Osteoblast (primary cell): ENCODE measurements around the gene DLG2. TPM values are rescaled to one million over a fixed set of nuclear protein-coding genes. Genes with fewer than 3 reads are reported as not detected.

Experiments
- DNase-seq: peaks from one replicate; pipeline ENCODE4 v3.0.0; 2011; ENCODE audit warnings: low spot score, mixed read lengths; ENCODE audit not compliant: insufficient read length; ENCODE audit errors: missing footprints
- H2AFZ ChIP-seq: 2 replicates; pipeline ENCODE4 v1.6.0; 2011; ENCODE audit warnings: mild to moderate bottlenecking, low read length
- H3K27ac ChIP-seq: 2 replicates; pipeline ENCODE4 v1.5.1; 2011; ENCODE audit warnings: mild to moderate bottlenecking, low read depth, low read length, moderate library complexity
- H3K27me3 ChIP-seq: 2 replicates; pipeline ENCODE4 v1.6.0; 2012; ENCODE audit warnings: mild to moderate bottlenecking, control low read depth, inconsistent platforms, low read length, moderate library complexity; ENCODE audit not compliant: insufficient read depth
- H3K36me3 ChIP-seq: 2 replicates; pipeline ENCODE4 v1.5.1; 2011; ENCODE audit warnings: mild to moderate bottlenecking, low read length, control low read depth, moderate library complexity; ENCODE audit not compliant: insufficient read depth
- H3K4me1 ChIP-seq: 2 replicates; pipeline ENCODE4 v1.5.1; 2011; ENCODE audit warnings: mild to moderate bottlenecking, low read length, control low read depth, moderate library complexity; ENCODE audit not compliant: insufficient read depth
- H3K4me2 ChIP-seq: 2 replicates; pipeline ENCODE4 v1.6.0; 2011; ENCODE audit warnings: mild to moderate bottlenecking, low read length; ENCODE audit not compliant: insufficient read depth
- H3K4me3 ChIP-seq: fragments of 200-600 bp; sonication (generic); 3 replicates; pipeline ENCODE4 v1.5.1; 2012; ENCODE audit warnings: mild to moderate bottlenecking, low read length, inconsistent platforms; ENCODE audit not compliant: insufficient read depth
- H3K79me2 ChIP-seq: 2 replicates; pipeline ENCODE4 v1.6.0; 2012; ENCODE audit warnings: mild to moderate bottlenecking, low read length, control low read depth, inconsistent platforms; ENCODE audit not compliant: insufficient read depth
- H3K9me3 ChIP-seq: 2 replicates; pipeline ENCODE4 v1.5.1; 2011; ENCODE audit warnings: low read depth, low read length, control low read depth
- H4K20me1 ChIP-seq: 2 replicates; pipeline ENCODE4 v1.6.0; 2012; ENCODE audit warnings: mild to moderate bottlenecking, low read length, control low read depth; ENCODE audit not compliant: insufficient read depth
- CTCF ChIP-seq: IDR thresholded peaks from 2 replicates; pipeline ENCODE4 v1.5.1; 2011; ENCODE audit warnings: mild to moderate bottlenecking, low read depth, low read length, moderate library complexity; ENCODE audit errors: extremely low read depth
- total RNA-seq: library from RNA; depleted of rRNA; stranded (reverse); fragments of >200 nt; gene quantifications from 2 replicates; pipeline ENCODE4 v1.2.3, GENCODE V29; 2012

Gene DLG2
- total RNA-seq, 1 donor: 3.3 TPM

- Histone ChIP-seq H3K4me1 (peaks cover 12% of the 10 kb centered on the region), H3K4me2 (peak overlapping the region; percentile 49), H3K9me3 (no peaks in the 10 kb centered on the region), H3K27ac (no peak overlapping the region), H3K4me3 (no peak overlapping the region), H3K36me3 (no peaks in the 10 kb centered on the region), H4K20me1 (no peaks in the 10 kb centered on the region), H3K27me3 (no peaks in the 10 kb centered on the region), H2AFZ (no peak overlapping the region), H3K79me2 (no peaks in the 10 kb centered on the region)
- no peak for TF ChIP-seq CTCF
- peak; percentile 23 for DNase-seq
Measured at GRCh38 chr11:83566950-83567349, 2060.2 kb downstream of the DLG2 start.

DNA sequence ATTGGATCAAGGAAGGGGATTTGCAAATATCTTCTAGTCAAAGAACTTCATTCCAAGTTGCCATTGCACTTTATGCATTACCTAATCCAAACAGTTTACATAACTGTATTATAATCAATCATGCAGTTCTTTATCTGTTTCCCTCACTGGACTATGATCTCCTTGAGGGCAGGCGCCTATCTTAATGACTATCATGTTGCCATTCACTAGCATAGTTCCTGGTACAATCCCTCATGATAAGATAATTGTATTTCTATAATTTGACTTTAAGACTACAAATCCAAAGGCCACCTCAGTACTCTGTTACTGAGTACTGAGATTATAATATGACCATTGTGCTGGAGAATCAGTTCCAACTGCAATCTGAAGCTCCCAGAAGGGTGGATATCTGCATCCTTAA is 2062.3 kb downstream of the DLG2 start:
- Histone ChIP-seq H3K9me3 (no peaks in the 10 kb centered on the region), H4K20me1 (no peaks in the 10 kb centered on the region), H3K27ac (no peak overlapping the region), H3K79me2 (no peaks in the 10 kb centered on the region), H3K4me3 (no peak overlapping the region), H3K4me1 (peaks cover 12% of the 10 kb centered on the region), H3K4me2 (no peak overlapping the region), H3K36me3 (no peaks in the 10 kb centered on the region), H2AFZ (no peak overlapping the region), H3K27me3 (no peaks in the 10 kb centered on the region)
- DNase-seq: no peak
- TF ChIP-seq CTCF: no peak

DNA sequence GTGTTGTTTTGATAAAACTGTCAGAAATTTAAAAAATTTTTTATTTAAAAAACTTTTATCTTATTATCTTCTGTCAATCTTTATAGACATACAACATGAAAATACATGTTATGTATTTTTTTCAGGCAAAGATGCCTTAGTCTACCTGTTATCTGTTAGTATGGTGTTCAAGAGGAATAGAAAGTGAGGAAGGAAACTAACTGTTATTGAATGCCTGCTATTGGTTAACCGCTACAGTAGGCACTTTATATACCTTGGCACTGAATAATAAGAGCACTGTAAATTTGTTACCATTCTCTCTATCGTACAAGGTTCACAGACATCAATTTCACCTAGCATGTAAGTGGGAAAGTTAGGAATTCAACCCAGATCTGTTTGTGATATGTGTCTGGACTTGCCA is 2068.9 kb downstream of the DLG2 start:
- no peaks in the 10 kb centered on the region for H3K79me2 ChIP-seq
- peaks cover 7% of the 10 kb centered on the region for H3K27me3 ChIP-seq

GRCh38 chr11:83557653-83558052 is 2069.5 kb downstream of the DLG2 start:
- Histone ChIP-seq H3K27ac (no peak overlapping the region), H3K79me2 (no peaks in the 10 kb centered on the region), H3K27me3 (peaks cover 7% of the 10 kb centered on the region), H4K20me1 (no peaks in the 10 kb centered on the region), H3K4me3 (no peak overlapping the region), H3K4me1 (no peaks in the 10 kb centered on the region), H3K9me3 (no peaks in the 10 kb centered on the region), H3K36me3 (no peaks in the 10 kb centered on the region), H3K4me2 (no peak overlapping the region), H2AFZ (no peak overlapping the region)
- DNase-seq: no peak
- TF ChIP-seq CTCF: no peak

More for the DNA sequence above, 2068.9 kb downstream of the DLG2 start:
- no peak for DNase-seq
- no peak overlapping the region for H3K4me2 ChIP-seq
- no peaks in the 10 kb centered on the region for H4K20me1 ChIP-seq
- no peaks in the 10 kb centered on the region for H3K4me1 ChIP-seq
- H3K27ac ChIP-seq: no peak overlapping the region
- H3K9me3 ChIP-seq: no peaks in the 10 kb centered on the region
- H3K4me3 ChIP-seq: no peak overlapping the region
- no peak overlapping the region for H2AFZ ChIP-seq
- H3K36me3 ChIP-seq: no peaks in the 10 kb centered on the region
- TF ChIP-seq CTCF: no peak
